Liver (tissue), 9 donors: Measurements from ENCODE around the gene PRAME. TPM values are rescaled to one million over a fixed set of nuclear protein-coding genes. Genes with fewer than 3 reads are reported as not detected.
"Not testable (repeated sequence)": the region's sequence is repeated elsewhere in the genome, so short reads cannot be mapped to it uniquely, and the experiment has no call there.

Experiments
- DNase-seq: peaks from one replicate; pipeline ENCODE4 v3.0.0-alpha.2; 2017; ENCODE audit warnings: low spot score
- H3K27ac ChIP-seq, 2 donors: one replicate each; pipeline ENCODE4 v1.7.0; 2013; ENCODE audit warnings: inconsistent platforms in 2 of 2, low read length in 2 of 2, control low read depth in 1 of 2, low read depth in 1 of 2, mild to moderate bottlenecking in 1 of 2
- H3K27me3 ChIP-seq, 4 donors: one replicate each; pipeline versions ENCODE4 v1.6.1 to v1.7.0; 2013; ENCODE audit warnings: low read length in 3 of 4, inconsistent platforms in 1 of 4, mild to moderate bottlenecking in 1 of 4, moderate library complexity in 1 of 4; ENCODE audit not compliant: control insufficient read depth in 4 of 4, insufficient read depth in 4 of 4
- H3K36me3 ChIP-seq, 4 donors: one replicate each; pipeline versions ENCODE4 v1.6.1 to v1.7.0; 2013; ENCODE audit warnings: low read length in 3 of 4, mild to moderate bottlenecking in 3 of 4, low read depth in 1 of 4, moderate library complexity in 1 of 4; ENCODE audit not compliant: control insufficient read depth in 4 of 4, insufficient read depth in 3 of 4
- H3K4me1 ChIP-seq, 4 donors: one replicate each; pipeline versions ENCODE4 v1.6.1 to v1.7.0; 2013; ENCODE audit warnings: low read length in 3 of 4, mild to moderate bottlenecking in 3 of 4, moderate library complexity in 1 of 4; ENCODE audit not compliant: control insufficient read depth in 4 of 4, insufficient read depth in 4 of 4
- H3K4me3 ChIP-seq, 3 donors: one replicate each; pipeline versions ENCODE4 v1.6.1 to v1.7.0; 2013; ENCODE audit warnings: low read length in 3 of 3, control low read depth in 1 of 3, low read depth in 1 of 3, mild to moderate bottlenecking in 1 of 3
- H3K9ac ChIP-seq, 2 donors: one replicate each; pipeline ENCODE4 v1.7.0; 2013; ENCODE audit warnings: low read length in 2 of 2, mild to moderate bottlenecking in 2 of 2, moderate library complexity in 2 of 2, control low read depth in 1 of 2, low read depth in 1 of 2
- H3K9me3 ChIP-seq, 4 donors: one replicate each; pipeline versions ENCODE4 v1.6.1 to v1.7.0; 2013; ENCODE audit warnings: low read length in 3 of 4; ENCODE audit not compliant: control insufficient read depth in 4 of 4
- CTCF ChIP-seq: fragments of 150-350 bp; IDR thresholded peaks from 2 replicates; pipeline ENCODE4 v1.5.1; 2017; ENCODE audit warnings: improper control_type of control experiment, low read depth, low read length; ENCODE audit not compliant: missing input control
- EGR1 ChIP-seq, 2 donors: IDR thresholded peaks; 2 replicates each; pipeline ENCODE4 v1.6.1; 2016 to 2018; ENCODE audit warnings: antibody characterized with exemption in 2 of 2, low read depth in 2 of 2
- FOXA1 ChIP-seq: IDR thresholded peaks from 2 replicates; pipeline ENCODE4 v1.6.1; 2016; ENCODE audit warnings: antibody characterized with exemption
- FOXA2 ChIP-seq: IDR thresholded peaks from 2 replicates; pipeline ENCODE4 v1.6.1; 2016; ENCODE audit warnings: antibody characterized with exemption
- HNF4A ChIP-seq, 2 donors: conservative IDR thresholded peaks; 2 replicates each; pipeline ENCODE4 v1.6.1; 2016; ENCODE audit warnings: antibody characterized with exemption in 2 of 2, mild to moderate bottlenecking in 2 of 2
- MAX ChIP-seq: IDR thresholded peaks from 2 replicates; pipeline ENCODE4 v1.6.1; 2016; ENCODE audit warnings: antibody characterized with exemption
- NR2F2 ChIP-seq: IDR thresholded peaks from 2 replicates; pipeline ENCODE4 v1.6.1; 2016; ENCODE audit warnings: antibody characterized with exemption
- REST ChIP-seq: IDR thresholded peaks from 2 replicates; pipeline ENCODE4 v1.6.1; 2016; ENCODE audit warnings: antibody characterized with exemption, mild to moderate bottlenecking
- TAF1 ChIP-seq: conservative IDR thresholded peaks from 2 replicates; pipeline ENCODE4 v1.6.1; 2016; ENCODE audit warnings: antibody characterized with exemption, mild to moderate bottlenecking
- YY1 ChIP-seq: IDR thresholded peaks from 2 replicates; pipeline ENCODE4 v1.6.1; 2016; ENCODE audit warnings: antibody characterized with exemption, mild to moderate bottlenecking
- WGBS: extraction: QIAGEN DNeasy Blood & Tissue Kit; methylation state at CpG from one replicate; pipeline ENCODE4 v1.1.7; 2013; 5-methylcytosine and 5-hydroxymethylcytosine counted together
- polyA plus RNA-seq, 2 donors: library from polyadenylated mRNA; stranded (reverse) in 1 of 2; unstranded in 1 of 2; fragments of 200-250 nt in 1 of 2; fragments of >200 nt in 1 of 2; fragmentation: Nextera tagmentation in 1 of 2; extraction: Ambion mirVana in 1 of 2; gene quantifications; one replicate each; pipeline versions ENCODE4 v1.2.1 to v1.2.3, GENCODE V29; 2013 to 2015
- total RNA-seq, 2 donors: library from RNA; depleted of rRNA; stranded (reverse); fragments of >200 nt; gene quantifications; one replicate each; pipeline ENCODE4 v1.2.3, GENCODE V29; 2014
- donor health status: healthy.
- donor health status: healthy.
- donor health status: healthy.
- donor health status: healthy.
- donor health status: healthy.

PRAME gene
- total RNA-seq (not detected), polyA plus RNA-seq (not detected)

- Histone ChIP-seq H3K36me3 (no peaks in the 10 kb centered on the region), H3K9me3 (no peaks in the 10 kb centered on the region), H3K9ac (no peak within 1 kb of the TSS), H3K4me3 (no peak within 1 kb of the TSS), H3K27ac (no peak within 1 kb of the TSS), H3K27me3 (no peaks in the 10 kb centered on the region), H3K4me1 (no peaks in the 10 kb centered on the region)
- TF ChIP-seq YY1 (no peak), CTCF (peak; percentile 31), FOXA2 (no peak), REST (no peak), NR2F2 (no peak)
- WGBS, result 62% methylated on average over 32 of the region's 32 CpGs
- DNase-seq, result peak; percentile 59
Observed at GRCh38 chr22:22558972-22559603, at the start of gene PRAME. Gene PRAME (minus strand): TSS chr22:22559265. CDS start chr22:22556832, 2,433 bp downstream.

GRCh38 chr22:22608022-22608421 lies 49.0 kb upstream of the PRAME start:
- not testable (repeated sequence) for DNase-seq, H3K27me3 ChIP-seq, H3K9ac ChIP-seq, H3K27ac ChIP-seq, H3K36me3 ChIP-seq, H3K4me1 ChIP-seq, H3K9me3 ChIP-seq, H3K4me3 ChIP-seq
- WGBS, result 92% methylated on average over 3 of the region's 3 CpGs

GRCh38 chr22:22605074-22605404 lies 46.0 kb upstream of the PRAME start:
- Histone ChIP-seq H3K9me3 (no peaks in the 10 kb centered on the region), H3K36me3 (no peaks in the 10 kb centered on the region), H3K27ac (no peak overlapping the region), H3K27me3 (no peaks in the 10 kb centered on the region), H3K9ac (no peak overlapping the region), H3K4me1 (no peaks in the 10 kb centered on the region), H3K4me3 (no peak overlapping the region)
- TF ChIP-seq NR2F2, result no peak
- no peak for TF ChIP-seq YY1
- TF ChIP-seq FOXA1, result no peak
- TF ChIP-seq TAF1, result no peak
- TF ChIP-seq HNF4A (conservative IDR thresholded peaks at IDR 0.05), result no peak
- no peak for TF ChIP-seq EGR1 (IDR thresholded peaks at IDR 0.05; ENCODE audit: low read depth in 2 of 2)
- no peak for TF ChIP-seq MAX
- TF ChIP-seq REST, result no peak
- 85% methylated on average over 3 of the region's 3 CpGs for WGBS
- no peak for DNase-seq
